COLO668 (cell line): ENCODE results near the gene SORBS1.

Experiments
- DNase-seq: peaks from one replicate; lab custom pipeline; 2025; ENCODE audit not compliant: unreplicated experiment; lab: John Stamatoyannopoulos, UW

Gene SORBS1

GRCh38 chr10:95566136-95566535, 5.0 kb upstream of the SORBS1 start:
- no peak for DNase-seq

- DNase-seq, result no peak
Measured at GRCh38 chr10:95565336-95565735, 4.2 kb upstream of the SORBS1 start.

GRCh38 chr10:95564291-95564690, 3.1 kb upstream of the SORBS1 start:
- no peak for DNase-seq

GRCh38 chr10:95562341-95562965, 1.3 kb upstream of the SORBS1 start:
- DNase-seq, result no peak

GRCh38 chr10:95561864-95562177, 650 bp upstream of the SORBS1 start:
- no peak for DNase-seq

GRCh38 chr10:95560278-95561176, 644 bp downstream of the SORBS1 start:
- peak; percentile 45 for DNase-seq

GRCh38 chr10:95559896-95560277, 1.3 kb downstream of the SORBS1 start:
- DNase-seq, result no peak

GRCh38 chr10:95559471-95559870, 1.7 kb downstream of the SORBS1 start:
- DNase-seq, result peak; percentile 2

- DNase-seq, result no peak
Measured at GRCh38 chr10:95558593-95559320, 2.4 kb downstream of the SORBS1 start.

GRCh38 chr10:95556994-95557767, 4.0 kb downstream of the SORBS1 start:
- DNase-seq, result no peak

- no peak for DNase-seq
Measured at GRCh38 chr10:95553674-95554073, 7.5 kb downstream of the SORBS1 start.

- DNase-seq, result peak; percentile 14
Measured at GRCh38 chr10:95552679-95553342, 8.4 kb downstream of the SORBS1 start.

GRCh38 chr10:95550073-95550672, 11.0 kb downstream of the SORBS1 start:
- peak; percentile 6 for DNase-seq

- DNase-seq, result no peak
Measured at GRCh38 chr10:95547791-95548435, 13.3 kb downstream of the SORBS1 start.

GRCh38 chr10:95547197-95547596, 14.0 kb downstream of the SORBS1 start:
- DNase-seq, result no peak

- DNase-seq, result no peak
Measured at GRCh38 chr10:95545981-95546380, 15.2 kb downstream of the SORBS1 start.

- DNase-seq, result peak; percentile 11
Measured at GRCh38 chr10:95544783-95545500, 16.2 kb downstream of the SORBS1 start.

GRCh38 chr10:95543459-95543858, 17.7 kb downstream of the SORBS1 start:
- DNase-seq, result no peak

- DNase-seq, result no peak
Measured at GRCh38 chr10:95542761-95543160, 18.4 kb downstream of the SORBS1 start.
